HCT116 (cell line): ENCODE results near the gene CTSE. TPM values are rescaled to one million over a fixed set of nuclear protein-coding genes. Genes with fewer than 3 reads are reported as not detected.

Experiments used
- ATAC-seq: fragments of 200-7000 bp; cut with Tn5 transposase; 2 replicates; pipeline ENCODE4 v1.9.1; 2020; ENCODE audit warnings: mild to moderate bottlenecking, moderate library complexity
- BruUV-seq: library from RNA; stranded (reverse); fragments of 400-500 nt; replicated peaks from 2 replicates; lab custom pipeline; 2021; lab: Mats Ljungman, UMichigan
- CTCF ChIA-PET: fragments of 300-600 bp; sonication (Branson Sonifier 250); formaldehyde crosslinking; loops from one replicate; lab custom pipeline; 2021; ENCODE audit warnings: antibody characterized with exemption; lab: Charles Lee
- POLR2A ChIA-PET: fragments of 300-600, 350-600 bp; sonication (Branson Sonifier 250); formaldehyde crosslinking; loops from one replicate; lab custom pipeline; 2021; ENCODE audit warnings: antibody characterized with exemption; lab: Charles Lee
- RAD21 ChIA-PET, 2 experiments: fragments of 300-600 bp; sonication (Branson Sonifier 250); formaldehyde crosslinking; loops; one replicate each; lab custom pipeline; 2023; ENCODE audit warnings: low total read pairs in 2 of 2; ENCODE audit not compliant: uncharacterized antibody in 2 of 2, unreplicated experiment in 2 of 2, low non-redundant PET in 1 of 2; lab: Charles Lee
- DNase-seq: peaks from one replicate; pipeline ENCODE4 v3.0.0-alpha.2; 2010; ENCODE audit warnings: low read depth, low spot score
- H2AFZ ChIP-seq: fragments of 200-600 bp; shearing (Covaris generic), sonication (generic); 2 replicates; pipeline ENCODE4 v1.6.1; 2017; ENCODE audit warnings: low read depth, mixed run types, mixed read lengths, antibody characterized with exemption, low read length; ENCODE audit not compliant: poor library complexity, severe bottlenecking
- H3K27ac ChIP-seq: 2 replicates; pipeline ENCODE4 v1.5.1; 2012; ENCODE audit warnings: low read depth, low read length
- H3K27me3 ChIP-seq: fragments of 200-600 bp; sonication (generic); 2 replicates; pipeline ENCODE4 v1.6.1; 2016; ENCODE audit warnings: mixed run types, low read length, mixed read lengths; ENCODE audit not compliant: insufficient read depth
- H3K36me3 ChIP-seq, 2 experiments: fragments of 200-500 bp in 1 of 2; fragments of 200-600 bp in 1 of 2; sonication (Bioruptor generic) in 1 of 2; sonication (generic) in 1 of 2; 2 replicates each; pipeline versions ENCODE4 v1.5.1 to v1.6.1; 2014 to 2016; ENCODE audit warnings: low read length in 2 of 2, inconsistent platforms in 1 of 2, mixed read lengths in 1 of 2, mixed run types in 1 of 2; ENCODE audit not compliant: insufficient read depth in 2 of 2, control insufficient read depth in 1 of 2
- H3K4me1 ChIP-seq, 2 experiments: fragments of 200-600 bp in 1 of 2; sonication (generic) in 1 of 2; 2 replicates each; pipeline versions ENCODE4 v1.5.1 to v1.6.1; 2012 to 2017; ENCODE audit warnings: low read length in 2 of 2, inconsistent platforms in 1 of 2, mild to moderate bottlenecking in 1 of 2, mixed read lengths in 1 of 2, mixed run types in 1 of 2, moderate library complexity in 1 of 2; ENCODE audit not compliant: insufficient read depth in 2 of 2, control insufficient read depth in 1 of 2
- H3K4me2 ChIP-seq: fragments of 200-600 bp; sonication (generic); 2 replicates; pipeline ENCODE4 v1.6.1; 2017; ENCODE audit warnings: mixed run types, low read length, mixed read lengths
- H3K4me3 ChIP-seq, 2 experiments: fragments of 200-600 bp in 1 of 2; sonication (generic) in 1 of 2; replicated peaks in 1 of 2; 2 replicates each; pipeline ENCODE4 v1.5.1; 2011 to 2016; ENCODE audit warnings: low read length in 2 of 2, control low read depth in 1 of 2, low read depth in 1 of 2, mild to moderate bottlenecking in 1 of 2, mixed read lengths in 1 of 2, mixed run types in 1 of 2
- H3K79me2 ChIP-seq: fragments of 200-600 bp; sonication (generic); 2 replicates; pipeline ENCODE4 v1.6.1; 2017; ENCODE audit warnings: mild to moderate bottlenecking, mixed run types, low read length, moderate library complexity, mixed read lengths; ENCODE audit not compliant: insufficient read depth
- H3K9ac ChIP-seq: fragments of 200-600 bp; sonication (generic); 2 replicates; pipeline ENCODE4 v1.6.1; 2016; ENCODE audit warnings: low read length, mixed read lengths
- H3K9me2 ChIP-seq: fragments of 200-600 bp; sonication (generic), shearing (Covaris generic); 2 replicates; pipeline ENCODE4 v1.6.1; 2017; ENCODE audit warnings: mixed run types, mild to moderate bottlenecking, moderate library complexity; ENCODE audit not compliant: insufficient read depth
- H3K9me3 ChIP-seq, 2 experiments: fragments of 200-500 bp in 1 of 2; fragments of 200-600 bp in 1 of 2; sonication (Bioruptor generic) in 1 of 2; sonication (generic) in 1 of 2; 2 replicates each; pipeline ENCODE4 v1.6.1; 2014 to 2017; ENCODE audit warnings: low read length in 2 of 2, mixed read lengths in 2 of 2, inconsistent platforms in 1 of 2, low read depth in 1 of 2, mild to moderate bottlenecking in 1 of 2, mixed run types in 1 of 2, moderate library complexity in 1 of 2; ENCODE audit not compliant: control insufficient read depth in 1 of 2, insufficient read depth in 1 of 2
- H4K20me1 ChIP-seq: fragments of 200-600 bp; sonication (generic), shearing (Covaris generic); 2 replicates; pipeline ENCODE4 v1.6.1; 2017; ENCODE audit warnings: mixed run types, mild to moderate bottlenecking, moderate library complexity; ENCODE audit not compliant: insufficient read depth
- CBX3 ChIP-seq: IDR thresholded peaks from 2 replicates; pipeline ENCODE4 v1.6.1; 2012; ENCODE audit warnings: low read depth
- CEBPB ChIP-seq: IDR thresholded peaks from 2 replicates; pipeline ENCODE4 v1.6.1; 2012; ENCODE audit warnings: low read depth
- EGR1 ChIP-seq: IDR thresholded peaks from 2 replicates; pipeline ENCODE4 v1.6.1; 2012; ENCODE audit warnings: low read depth
- EZH2 ChIP-seq: fragments of 200-600 bp; sonication (generic); IDR thresholded peaks from 2 replicates; pipeline ENCODE4 v1.6.1; 2017; ENCODE audit warnings: antibody characterized with exemption, mixed run types
- EZH2phosphoT487 ChIP-seq: fragments of 200-600 bp; IDR thresholded peaks from 2 replicates; pipeline ENCODE4 v1.6.1; 2018; ENCODE audit warnings: antibody characterized with exemption, borderline replicate concordance
- SIN3A ChIP-seq: IDR thresholded peaks from 2 replicates; pipeline ENCODE4 v1.6.1; 2012; ENCODE audit warnings: low read depth
- SP1 ChIP-seq: IDR thresholded peaks from 2 replicates; pipeline ENCODE4 v1.6.1; 2012; ENCODE audit warnings: low read depth
- TCF7L2 ChIP-seq: IDR thresholded peaks from 2 replicates; pipeline ENCODE4 v1.7.0; 2011; ENCODE audit warnings: borderline replicate concordance, inconsistent platforms; ENCODE audit not compliant: insufficient read depth, insufficient read length; ENCODE audit errors: extremely low read depth
- ZNF274 ChIP-seq: fragments of 200-500 bp; sonication (Bioruptor generic); IDR thresholded peaks from 2 replicates; pipeline ENCODE4 v1.6.1; 2014; ENCODE audit warnings: mild to moderate bottlenecking, low read depth, low read length, inconsistent platforms
- intact Hi-C: fragments of 100-400 bp; cut with micrococcal nuclease; formaldehyde crosslinking; loops from 2 replicates; pipeline ENCODE4 v1.10.0; 2022
- total RNA-seq: library from RNA; stranded (reverse); gene quantifications from one replicate; pipeline ENCODE4 v1.2.1, GENCODE V29; 2021; ENCODE audit not compliant: unreplicated experiment
- TF ChIP-seq, protein P1 (sequence below): IDR thresholded peaks from 2 replicates; pipeline ENCODE4 v1.6.1; 2012; ENCODE audit warnings: low read depth
- TF ChIP-seq, protein P2 (sequence below): IDR thresholded peaks from 2 replicates; pipeline ENCODE4 v1.6.1; 2011; ENCODE audit warnings: mild to moderate bottlenecking, low read length, moderate library complexity; ENCODE audit not compliant: insufficient replicate concordance; ENCODE audit errors: extremely low read depth
- TF ChIP-seq, protein P3 (sequence below), 3 experiments: fragments of 200-600 bp in 1 of 3; sonication (generic) in 1 of 3; IDR thresholded peaks in 2 of 3; conservative IDR thresholded peaks in 1 of 3; 2 replicates each; pipeline ENCODE4 v1.5.1; 2012 to 2017; ENCODE audit warnings: low read depth in 2 of 3, low read length in 2 of 3, antibody characterized with exemption in 1 of 3, borderline replicate concordance in 1 of 3, control low read depth in 1 of 3, mild to moderate bottlenecking in 1 of 3, mixed read lengths in 1 of 3, mixed run types in 1 of 3, moderate library complexity in 1 of 3; ENCODE audit not compliant: insufficient read depth in 1 of 3

CTSE gene
- total RNA-seq, 1 experiment from 2014 or later = 0.12 TPM

DNA sequence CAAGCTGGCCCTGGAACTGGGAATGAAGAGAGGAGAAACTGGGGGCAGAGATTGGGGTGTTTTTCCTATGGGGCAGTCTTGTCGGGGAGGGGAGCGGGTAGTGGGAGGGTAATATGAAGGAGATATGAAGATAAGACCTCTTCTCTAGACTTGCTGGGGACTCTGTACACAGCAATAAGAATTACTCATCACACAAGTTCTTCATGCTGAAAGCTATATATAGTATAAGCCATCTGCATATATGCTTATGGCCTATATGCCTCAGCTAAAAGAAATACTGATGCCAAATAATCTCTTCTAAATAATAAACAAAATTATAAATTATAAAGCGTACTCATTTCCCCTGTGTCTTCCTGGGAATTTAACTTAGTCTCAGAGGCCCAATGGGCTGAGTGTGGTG lies 37.1 kb upstream of the CTSE start (continued):
- TF ChIP-seq TCF7L2 = no peak
- TF ChIP-seq, protein P1, sequence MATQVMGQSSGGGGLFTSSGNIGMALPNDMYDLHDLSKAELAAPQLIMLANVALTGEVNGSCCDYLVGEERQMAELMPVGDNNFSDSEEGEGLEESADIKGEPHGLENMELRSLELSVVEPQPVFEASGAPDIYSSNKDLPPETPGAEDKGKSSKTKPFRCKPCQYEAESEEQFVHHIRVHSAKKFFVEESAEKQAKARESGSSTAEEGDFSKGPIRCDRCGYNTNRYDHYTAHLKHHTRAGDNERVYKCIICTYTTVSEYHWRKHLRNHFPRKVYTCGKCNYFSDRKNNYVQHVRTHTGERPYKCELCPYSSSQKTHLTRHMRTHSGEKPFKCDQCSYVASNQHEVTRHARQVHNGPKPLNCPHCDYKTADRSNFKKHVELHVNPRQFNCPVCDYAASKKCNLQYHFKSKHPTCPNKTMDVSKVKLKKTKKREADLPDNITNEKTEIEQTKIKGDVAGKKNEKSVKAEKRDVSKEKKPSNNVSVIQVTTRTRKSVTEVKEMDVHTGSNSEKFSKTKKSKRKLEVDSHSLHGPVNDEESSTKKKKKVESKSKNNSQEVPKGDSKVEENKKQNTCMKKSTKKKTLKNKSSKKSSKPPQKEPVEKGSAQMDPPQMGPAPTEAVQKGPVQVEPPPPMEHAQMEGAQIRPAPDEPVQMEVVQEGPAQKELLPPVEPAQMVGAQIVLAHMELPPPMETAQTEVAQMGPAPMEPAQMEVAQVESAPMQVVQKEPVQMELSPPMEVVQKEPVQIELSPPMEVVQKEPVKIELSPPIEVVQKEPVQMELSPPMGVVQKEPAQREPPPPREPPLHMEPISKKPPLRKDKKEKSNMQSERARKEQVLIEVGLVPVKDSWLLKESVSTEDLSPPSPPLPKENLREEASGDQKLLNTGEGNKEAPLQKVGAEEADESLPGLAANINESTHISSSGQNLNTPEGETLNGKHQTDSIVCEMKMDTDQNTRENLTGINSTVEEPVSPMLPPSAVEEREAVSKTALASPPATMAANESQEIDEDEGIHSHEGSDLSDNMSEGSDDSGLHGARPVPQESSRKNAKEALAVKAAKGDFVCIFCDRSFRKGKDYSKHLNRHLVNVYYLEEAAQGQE = no peak

DNA sequence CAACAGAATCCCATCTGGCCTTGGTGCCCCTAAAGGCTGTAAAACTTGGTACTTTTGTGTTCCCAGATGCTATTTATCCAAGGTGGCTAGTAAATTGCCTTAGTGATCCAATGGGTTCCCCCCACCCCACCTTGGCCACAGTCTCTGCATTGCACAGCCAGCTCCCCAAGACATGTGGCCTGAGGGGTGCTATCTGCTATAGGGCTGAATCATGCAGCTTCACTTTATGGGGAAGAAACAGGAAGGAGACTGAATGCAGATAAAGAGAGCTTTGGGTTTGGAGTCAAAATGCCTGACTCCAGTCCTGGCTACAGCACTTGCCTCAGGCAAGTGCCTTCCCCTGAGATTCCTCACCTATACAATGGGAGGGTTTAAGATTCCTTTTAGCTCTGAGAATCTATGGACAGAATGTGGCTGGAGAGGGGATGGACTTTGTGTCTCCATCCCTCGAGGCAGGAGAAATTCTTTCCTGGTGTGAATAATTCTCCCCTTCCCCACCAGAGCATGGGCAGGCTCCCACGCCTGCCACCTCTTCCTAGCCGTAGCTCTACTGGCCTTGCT lies 35.7 kb upstream of the CTSE start:
- DNase-seq (no peak), ATAC-seq (no peak)
- RAD21 ChIA-PET = no interaction called here
- POLR2A ChIA-PET = no interaction called here
- Histone ChIP-seq H3K4me3 (no peak overlapping the region), H2AFZ (no peak overlapping the region), H3K4me1 (no peaks in the 10 kb centered on the region), H4K20me1 (no peaks in the 10 kb centered on the region), H3K27me3 (no peaks in the 10 kb centered on the region), H3K9me2 (no peaks in the 10 kb centered on the region), H3K9ac (no peak overlapping the region), H3K4me2 (no peak overlapping the region)
- CTCF ChIA-PET = no interaction called here
- intact Hi-C loops = no loop called here
- TF ChIP-seq EZH2 (no peak), SP1 (no peak), EGR1 (no peak), ZNF274 (no peak), TCF7L2 (no peak), EZH2phosphoT487 (no peak), SIN3A (no peak), CBX3 (no peak), CEBPB (no peak)
- TF ChIP-seq, protein P2, sequence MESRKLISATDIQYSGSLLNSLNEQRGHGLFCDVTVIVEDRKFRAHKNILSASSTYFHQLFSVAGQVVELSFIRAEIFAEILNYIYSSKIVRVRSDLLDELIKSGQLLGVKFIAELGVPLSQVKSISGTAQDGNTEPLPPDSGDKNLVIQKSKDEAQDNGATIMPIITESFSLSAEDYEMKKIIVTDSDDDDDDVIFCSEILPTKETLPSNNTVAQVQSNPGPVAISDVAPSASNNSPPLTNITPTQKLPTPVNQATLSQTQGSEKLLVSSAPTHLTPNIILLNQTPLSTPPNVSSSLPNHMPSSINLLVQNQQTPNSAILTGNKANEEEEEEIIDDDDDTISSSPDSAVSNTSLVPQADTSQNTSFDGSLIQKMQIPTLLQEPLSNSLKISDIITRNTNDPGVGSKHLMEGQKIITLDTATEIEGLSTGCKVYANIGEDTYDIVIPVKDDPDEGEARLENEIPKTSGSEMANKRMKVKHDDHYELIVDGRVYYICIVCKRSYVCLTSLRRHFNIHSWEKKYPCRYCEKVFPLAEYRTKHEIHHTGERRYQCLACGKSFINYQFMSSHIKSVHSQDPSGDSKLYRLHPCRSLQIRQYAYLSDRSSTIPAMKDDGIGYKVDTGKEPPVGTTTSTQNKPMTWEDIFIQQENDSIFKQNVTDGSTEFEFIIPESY = no peak
- TF ChIP-seq, protein P3, sequence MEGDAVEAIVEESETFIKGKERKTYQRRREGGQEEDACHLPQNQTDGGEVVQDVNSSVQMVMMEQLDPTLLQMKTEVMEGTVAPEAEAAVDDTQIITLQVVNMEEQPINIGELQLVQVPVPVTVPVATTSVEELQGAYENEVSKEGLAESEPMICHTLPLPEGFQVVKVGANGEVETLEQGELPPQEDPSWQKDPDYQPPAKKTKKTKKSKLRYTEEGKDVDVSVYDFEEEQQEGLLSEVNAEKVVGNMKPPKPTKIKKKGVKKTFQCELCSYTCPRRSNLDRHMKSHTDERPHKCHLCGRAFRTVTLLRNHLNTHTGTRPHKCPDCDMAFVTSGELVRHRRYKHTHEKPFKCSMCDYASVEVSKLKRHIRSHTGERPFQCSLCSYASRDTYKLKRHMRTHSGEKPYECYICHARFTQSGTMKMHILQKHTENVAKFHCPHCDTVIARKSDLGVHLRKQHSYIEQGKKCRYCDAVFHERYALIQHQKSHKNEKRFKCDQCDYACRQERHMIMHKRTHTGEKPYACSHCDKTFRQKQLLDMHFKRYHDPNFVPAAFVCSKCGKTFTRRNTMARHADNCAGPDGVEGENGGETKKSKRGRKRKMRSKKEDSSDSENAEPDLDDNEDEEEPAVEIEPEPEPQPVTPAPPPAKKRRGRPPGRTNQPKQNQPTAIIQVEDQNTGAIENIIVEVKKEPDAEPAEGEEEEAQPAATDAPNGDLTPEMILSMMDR (IDR thresholded peaks at IDR 0.05 in 2 of 3, conservative IDR thresholded peaks at IDR 0.05 in 1 of 3; ENCODE audit: borderline replicate concordance in 1 of 3, insufficient read depth in 1 of 3, low read depth in 2 of 3, low read length in 2 of 3) = no peak
- TF ChIP-seq, protein P1 = no peak
- TF ChIP-seq, all 23 proteins: peak for 0
- Histone ChIP-seq H3K27ac (no peak overlapping the region), H3K9me3 (no peaks in the 10 kb centered on the region), H3K79me2 (no peaks in the 10 kb centered on the region), H3K36me3 (no peaks in the 10 kb centered on the region)
- BruUV-seq = no TSS peak
